Activated CD4-positive, alpha-beta T cell treated with anti-CD3 and anti-CD28 coated beads for 24 hours (primary cell): ENCODE results near the gene ZDHHC11B.
"Not testable (repeated sequence)": the region's sequence is repeated elsewhere in the genome, so short reads cannot be mapped to it uniquely, and the experiment has no call there.

Source experiments
- DNase-seq, 2 donors: peaks; one replicate each; pipeline ENCODE4 v3.0.0-alpha.2; 2020; ENCODE audit warnings: low read depth in 2 of 2

ZDHHC11B gene

DNA sequence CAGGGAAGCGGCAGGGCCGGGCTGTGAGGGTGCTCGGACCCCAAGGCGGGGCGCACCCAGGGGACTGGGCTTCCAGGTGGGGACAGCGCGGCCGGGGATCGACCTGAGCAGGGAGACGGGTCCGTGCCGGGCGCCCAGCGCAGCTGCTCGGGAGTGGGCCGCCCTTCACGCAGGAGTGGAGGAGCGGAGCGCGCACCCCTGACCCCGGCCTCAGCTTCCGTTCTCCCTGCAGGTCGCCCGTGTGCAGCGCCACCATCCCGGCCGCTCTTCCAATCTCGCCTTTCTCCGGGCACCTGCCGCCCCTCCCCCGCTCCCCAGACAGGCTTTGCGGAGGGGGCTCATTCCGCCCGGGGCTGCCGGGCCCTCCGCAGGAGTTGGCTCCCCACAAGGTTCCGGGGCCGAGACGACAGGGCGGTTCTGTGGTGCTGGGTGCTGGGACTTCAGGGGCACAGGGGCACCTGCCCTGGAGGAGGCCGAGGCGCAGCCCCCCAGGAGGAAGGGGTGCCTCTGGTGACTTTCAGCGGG lies 714 bp upstream of the ZDHHC11B start:
- not testable (repeated sequence) for DNase-seq

DNA sequence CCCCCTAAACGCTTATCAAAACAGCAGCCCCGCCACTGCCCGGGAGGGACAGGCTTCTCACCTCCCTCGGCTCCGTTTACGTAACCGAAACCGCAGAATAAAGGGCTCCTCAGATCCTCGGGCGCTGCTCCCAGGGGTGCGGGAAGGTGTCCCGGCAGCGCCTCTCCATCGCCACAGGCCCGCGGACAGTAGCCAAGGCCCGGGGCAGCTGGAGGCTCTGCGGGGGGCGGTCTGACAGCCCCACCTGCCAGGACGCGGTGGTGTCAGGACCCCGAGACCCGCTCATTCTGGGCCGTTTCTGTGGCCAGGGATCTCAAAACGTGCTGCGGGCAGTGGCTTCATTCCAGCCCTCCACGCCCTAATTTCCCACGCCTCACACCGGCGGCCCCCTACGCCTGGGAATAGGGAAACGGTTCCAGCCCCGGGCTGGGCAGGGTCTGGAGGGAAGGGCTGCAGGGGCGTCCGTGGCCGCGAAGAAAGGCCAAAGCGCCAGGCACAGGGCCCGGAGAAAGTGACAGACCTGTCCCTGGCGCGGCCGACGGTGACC lies 575 bp downstream of the ZDHHC11B start:
- DNase-seq, result not testable (repeated sequence)

DNA sequence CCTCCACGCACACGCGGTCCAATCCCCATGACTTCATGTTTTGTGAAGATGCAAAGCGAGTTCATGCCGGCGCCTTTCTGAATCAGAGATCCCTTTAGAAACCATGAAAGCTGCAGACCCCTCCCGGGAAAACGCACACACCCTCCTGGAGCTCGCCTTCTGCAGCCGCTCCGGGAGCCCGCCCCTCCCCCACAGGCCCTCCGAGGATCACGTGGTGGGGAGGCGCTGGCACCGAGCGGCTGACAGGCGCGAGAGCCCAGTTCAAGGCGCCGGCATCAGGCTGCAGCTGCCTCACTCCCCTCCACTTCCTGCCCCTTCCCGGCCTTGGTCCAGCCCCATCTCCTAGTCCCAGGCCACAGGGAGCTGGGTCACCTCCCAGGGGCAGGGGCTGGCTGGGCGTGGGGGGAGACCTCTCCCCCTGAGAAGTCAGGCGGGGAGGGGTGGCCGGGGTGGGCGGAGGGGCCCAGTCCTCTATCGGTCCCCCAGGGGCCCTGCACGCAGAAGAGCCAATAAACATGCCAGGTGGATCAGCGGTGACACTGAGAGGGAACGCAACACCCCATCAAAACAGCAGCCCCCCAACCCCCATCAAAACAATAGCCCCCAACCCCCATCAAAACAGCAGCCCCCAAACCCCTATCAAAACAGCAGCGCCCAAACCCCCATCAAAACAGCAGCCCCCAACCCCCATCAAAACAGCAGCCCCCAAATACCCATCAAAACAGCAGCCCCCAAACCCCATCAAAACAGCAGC lies 1.3 kb downstream of the ZDHHC11B start:
- not testable (repeated sequence) for DNase-seq

DNA sequence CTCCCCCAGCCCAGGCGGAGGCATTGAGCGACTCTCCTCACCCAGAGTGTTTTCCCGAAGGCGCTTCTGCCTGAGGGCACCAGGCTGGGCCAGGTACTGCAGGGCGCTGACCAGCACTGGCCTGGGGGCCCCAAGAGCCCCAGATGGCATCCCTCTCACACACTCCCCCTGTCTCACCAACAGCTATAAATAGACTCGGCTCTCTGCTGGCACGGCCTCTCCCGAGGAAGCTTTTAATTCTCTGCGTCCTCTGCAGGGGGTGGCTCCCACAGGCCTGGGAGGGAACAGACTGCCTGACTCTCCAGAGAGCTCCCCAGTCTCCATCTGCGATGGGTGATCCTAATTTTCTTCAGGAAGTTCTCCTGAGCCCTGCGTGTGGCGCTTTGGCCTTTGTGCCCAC lies 2.2 kb downstream of the ZDHHC11B start:
- DNase-seq, result not testable (repeated sequence)

DNA sequence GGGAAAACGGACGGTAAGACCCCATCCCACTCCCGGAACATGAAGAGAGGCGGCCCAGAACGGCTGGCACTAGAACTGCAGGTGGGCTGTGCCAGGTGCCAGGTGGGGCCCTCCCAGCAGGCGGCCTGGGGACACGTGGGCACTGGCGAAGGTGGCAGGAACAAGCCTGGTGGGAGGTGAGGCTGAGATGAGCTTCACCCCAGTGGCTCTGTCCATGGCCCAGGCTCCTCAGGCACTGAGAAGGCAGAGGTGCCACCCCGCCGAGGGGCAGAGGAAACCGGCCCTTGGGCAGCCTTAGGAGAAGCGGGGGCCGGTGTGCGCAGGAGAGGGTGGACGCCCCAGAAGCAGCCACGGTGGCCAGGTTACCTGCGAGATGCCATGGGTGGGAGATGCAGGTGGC lies 4.0 kb downstream of the ZDHHC11B start:
- not testable (repeated sequence) for DNase-seq

DNA sequence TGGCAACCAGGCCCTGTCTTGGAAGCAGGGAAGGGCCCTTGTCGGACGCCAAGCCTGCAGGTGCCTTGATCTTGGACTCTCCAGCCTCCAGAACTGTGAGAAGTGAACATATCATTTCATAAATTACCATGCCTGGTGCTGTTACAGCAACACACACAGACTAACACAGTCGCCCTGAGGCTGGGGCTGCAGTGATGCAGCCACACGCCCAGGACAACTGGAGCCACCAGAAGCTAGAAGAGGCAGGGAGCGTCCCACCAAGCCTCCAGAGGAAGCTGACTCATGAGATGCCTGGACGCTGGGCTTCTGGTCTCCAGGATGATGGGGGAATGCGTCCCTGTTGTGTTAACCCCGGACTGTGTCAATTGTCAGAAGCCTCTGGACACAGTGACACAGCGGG lies 5.6 kb downstream of the ZDHHC11B start:
- DNase-seq, result not testable (repeated sequence)

DNA sequence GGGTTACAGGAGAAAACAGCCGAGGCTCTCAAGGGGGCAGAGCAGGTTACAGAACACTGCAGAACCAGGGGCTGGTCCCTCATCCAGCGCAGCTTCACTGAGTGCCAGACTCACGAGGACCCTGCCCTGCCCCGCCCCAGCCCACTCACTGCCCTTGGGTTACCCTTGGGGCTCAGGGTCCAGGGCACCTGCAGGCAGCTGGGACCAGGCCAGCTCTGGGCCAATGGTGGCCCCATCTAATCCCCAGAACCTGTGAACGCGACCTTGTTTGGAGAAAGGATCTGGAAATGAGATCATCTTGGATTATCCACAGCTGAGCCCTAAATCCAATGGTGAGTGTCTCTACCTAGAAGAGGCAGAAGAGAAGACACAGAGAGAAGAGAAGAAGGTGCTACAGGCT lies 6.1 kb downstream of the ZDHHC11B start:
- not testable (repeated sequence) for DNase-seq

DNA sequence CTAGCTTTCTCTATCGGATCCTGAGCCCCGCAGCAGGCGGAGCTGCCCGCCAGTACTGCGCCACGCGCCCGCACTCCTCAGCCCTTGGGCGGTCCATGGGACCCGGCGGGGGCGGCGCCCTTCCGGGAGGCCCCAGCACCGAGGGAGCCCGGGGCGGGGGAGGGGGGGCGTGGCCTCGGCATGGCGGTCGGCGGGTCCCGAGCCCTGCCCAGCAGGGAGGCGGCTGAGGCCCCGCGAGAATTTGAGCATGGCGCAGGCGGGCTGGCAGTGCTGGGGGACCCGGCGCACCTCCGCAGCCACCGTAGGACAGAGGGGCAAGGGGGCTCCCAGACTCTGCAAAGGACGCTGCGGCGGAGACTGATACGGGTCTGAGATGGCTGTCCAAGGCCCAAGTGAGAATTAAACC lies 6.8 kb downstream of the ZDHHC11B start:
- DNase-seq, result no peak

DNA sequence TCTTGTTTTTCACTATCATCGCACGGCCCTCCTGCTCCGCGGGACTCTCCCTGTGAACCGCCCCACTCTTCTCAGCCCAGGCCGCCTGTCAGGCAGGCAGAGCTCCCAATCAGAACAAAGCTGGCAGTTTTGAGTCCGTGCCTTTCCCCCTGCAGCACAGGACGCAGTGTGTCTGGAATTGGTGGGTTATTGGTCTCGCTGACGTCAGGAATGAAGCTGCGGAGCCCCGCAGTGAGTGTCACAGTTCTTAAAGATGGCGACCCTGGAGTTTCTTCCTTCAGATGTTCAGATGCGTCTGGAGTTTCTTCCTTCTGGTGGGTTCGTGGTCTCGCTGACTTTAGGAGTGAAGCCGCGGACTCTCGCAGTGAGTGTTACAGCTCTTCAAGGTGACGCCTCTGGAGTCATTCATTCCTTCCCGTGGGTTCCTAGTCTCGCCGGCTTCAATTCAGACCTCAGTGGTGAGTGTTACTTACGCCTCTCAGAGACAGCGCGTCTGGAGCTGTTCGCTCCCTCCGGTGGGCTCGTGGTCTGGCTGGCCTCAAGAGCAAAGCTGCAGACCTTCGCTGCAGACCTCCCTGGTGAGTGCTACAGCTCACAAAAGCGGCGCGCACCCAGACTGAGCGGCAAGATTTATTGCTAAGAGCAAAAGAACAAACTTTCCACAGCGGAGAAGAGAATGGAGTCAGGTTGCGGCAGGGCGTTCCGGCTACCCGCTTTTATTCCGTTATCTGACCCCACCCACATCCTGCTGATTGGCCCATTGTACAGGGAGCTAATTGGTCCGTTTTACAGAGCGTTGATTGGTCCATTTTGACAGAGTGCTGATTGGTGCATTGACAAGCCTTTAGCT lies 7.4 kb downstream of the ZDHHC11B start:
- DNase-seq, result no peak

DNA sequence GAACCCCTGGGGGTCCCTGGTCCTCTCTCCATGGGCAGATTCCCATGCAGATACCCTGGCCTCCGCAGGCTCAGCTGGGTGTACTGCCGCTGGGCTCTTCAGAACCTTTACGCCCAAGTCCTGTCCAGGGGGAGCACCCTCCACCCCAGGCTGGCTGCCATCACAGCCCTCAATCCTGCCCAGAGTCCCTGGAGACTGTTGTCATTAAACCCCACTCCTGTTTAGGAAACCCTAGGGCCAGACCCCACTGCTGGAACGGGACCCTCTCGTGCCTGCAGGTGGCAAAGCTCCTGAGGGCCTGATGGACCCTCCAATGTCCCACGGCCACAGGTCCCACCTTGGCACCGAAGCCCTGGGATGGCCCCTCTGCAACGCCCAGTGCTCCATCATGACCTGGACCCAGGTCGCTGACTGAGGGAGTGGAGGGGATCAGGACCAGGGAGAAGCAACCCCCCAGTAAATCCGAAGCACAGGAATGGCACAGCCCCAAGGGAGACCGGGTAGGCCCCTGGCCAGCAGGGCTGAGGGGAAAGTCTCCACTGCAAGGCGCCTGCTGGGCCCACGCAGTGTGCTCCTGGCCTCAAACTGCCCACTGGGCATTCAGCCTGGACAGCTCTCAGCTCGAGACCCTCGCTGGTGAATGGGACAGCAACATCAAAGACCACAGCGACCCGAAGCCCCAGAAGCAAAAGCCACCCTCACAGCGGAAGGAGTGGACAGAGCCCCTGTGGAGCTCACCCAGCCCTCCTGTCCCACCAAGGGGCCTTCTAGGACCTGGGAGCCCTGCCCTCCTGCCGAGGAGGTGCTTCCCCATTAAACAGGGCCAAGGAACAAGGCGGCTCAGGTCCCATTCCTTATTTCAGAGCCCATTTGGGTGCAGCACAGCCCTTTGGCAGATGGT lies 8.3 kb downstream of the ZDHHC11B start:
- DNase-seq, result no peak

DNA sequence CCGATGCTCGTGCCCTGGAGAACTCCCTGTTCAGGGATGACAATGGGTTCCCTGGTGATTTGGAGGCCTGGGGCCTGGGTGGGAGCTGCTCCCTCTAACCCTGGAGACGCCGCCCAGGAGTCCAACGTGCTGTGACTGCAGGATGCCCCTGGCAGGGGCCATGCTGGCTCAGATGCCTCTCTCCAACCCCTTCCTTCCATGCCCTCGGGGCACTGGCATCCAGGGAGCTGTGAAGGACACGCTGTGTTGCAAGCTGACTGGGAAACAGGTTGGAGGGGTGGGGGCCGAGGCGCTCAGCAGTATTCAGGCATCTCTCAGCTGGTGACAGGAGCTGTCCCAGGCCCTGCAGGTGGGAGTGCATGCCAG lies 9.0 kb downstream of the ZDHHC11B start:
- DNase-seq, result not testable (repeated sequence)

DNA sequence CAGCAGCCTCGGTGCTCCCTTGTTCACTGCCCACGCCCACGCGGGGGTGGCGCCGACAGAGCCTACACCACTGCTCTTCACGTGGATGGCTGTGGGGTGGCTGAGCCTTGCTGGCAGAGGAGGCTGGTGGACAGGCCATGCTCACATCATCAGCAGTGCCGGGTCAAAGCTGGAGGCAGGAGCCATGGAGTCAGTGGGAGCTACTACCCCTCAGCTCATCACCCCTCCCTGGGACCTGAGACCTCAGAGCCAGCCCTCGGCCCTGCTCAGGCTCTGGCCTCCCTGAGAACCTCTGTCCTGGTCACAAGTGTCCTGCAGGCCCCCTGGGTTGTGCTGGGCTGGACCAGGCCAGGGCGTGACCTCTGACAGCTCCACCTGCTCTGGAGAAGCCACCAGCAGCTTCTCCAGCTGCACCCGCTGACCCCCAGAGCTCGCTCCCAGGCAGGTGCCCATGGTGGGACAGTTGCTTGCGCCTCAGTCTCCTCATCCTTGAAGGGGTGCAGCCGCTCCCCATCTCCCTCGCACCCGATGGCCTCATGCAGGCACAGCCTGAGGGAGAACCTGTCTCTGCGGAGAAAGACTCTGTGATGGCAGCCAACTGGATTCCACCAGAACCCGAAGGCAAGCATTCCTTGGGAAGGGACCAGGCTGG lies 9.5 kb downstream of the ZDHHC11B start:
- DNase-seq, result not testable (repeated sequence)

DNA sequence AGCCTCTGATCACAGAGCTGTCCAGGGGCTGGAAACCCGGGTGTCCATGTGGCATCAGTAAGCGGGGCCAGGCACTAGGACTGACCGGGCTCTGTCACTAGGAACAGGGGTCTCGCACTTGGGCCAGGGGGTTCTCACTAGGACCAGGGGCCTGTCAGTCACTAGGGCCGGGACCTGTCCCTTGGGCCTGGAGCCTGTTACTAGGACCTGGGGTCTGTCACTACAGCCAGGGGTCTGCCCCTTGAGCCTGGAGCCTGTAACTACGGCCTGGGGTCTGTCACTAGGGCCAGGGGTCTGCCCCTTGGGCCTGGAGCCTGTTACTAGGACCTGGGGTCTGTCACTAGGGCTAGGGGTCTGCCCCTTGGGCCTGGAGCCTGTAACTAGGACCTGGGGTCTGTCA lies 10.2 kb downstream of the ZDHHC11B start:
- DNase-seq, result not testable (repeated sequence)

DNA sequence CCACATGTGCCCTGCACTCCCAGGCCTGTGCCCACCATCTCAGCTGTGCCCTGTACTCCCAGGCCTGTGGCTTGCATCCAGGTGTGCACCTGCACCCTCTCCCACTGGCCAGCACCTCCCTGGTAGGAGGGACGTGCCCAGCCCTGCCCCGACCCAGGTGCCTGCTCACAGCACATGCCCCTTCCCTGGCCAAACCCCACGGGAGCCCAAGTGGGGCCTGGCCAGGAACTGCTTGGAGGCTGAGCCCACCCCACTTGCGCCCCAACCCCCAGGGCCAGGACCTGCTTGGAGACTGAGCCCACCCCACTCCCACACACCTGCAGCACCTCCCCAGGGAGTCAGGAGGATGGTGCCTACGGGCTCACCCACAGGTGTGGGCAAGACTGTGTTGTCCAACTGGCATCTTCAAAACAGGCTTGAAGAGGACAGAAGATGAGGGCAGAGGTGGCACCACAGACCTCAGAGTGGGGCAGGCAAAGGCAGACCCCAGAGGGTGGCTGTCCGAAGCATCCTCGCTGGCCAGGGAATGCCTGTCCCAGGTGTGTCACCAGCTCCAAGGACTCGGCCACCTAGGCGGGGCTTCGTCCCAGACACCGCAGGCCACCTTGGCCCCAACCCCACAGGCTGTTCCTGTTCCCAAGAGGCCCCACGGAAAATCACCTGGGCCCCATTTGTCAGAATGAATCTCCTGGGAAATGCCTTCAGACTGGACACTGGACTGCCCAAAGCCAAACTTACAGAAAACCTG lies 10.8 kb downstream of the ZDHHC11B start:
- DNase-seq, result no peak

DNA sequence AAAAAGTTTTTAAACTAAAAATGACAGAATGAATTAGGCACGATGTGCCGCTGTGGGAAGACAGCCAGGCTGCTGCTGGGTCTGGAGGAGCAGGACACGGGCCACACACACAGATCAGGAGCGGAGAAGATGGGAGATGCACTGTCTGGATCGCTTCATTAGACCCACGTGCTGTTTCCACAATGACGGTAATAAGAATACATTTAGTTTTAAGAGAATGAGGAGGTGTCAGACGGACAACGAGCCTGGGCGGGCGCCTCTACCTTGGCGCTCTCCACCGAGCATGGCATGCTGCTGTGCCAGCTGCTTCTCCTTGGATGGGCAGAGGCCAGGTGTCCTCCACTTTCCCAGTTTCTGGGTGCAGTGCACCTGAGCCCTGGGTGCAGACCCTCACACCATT lies 11.6 kb downstream of the ZDHHC11B start:
- DNase-seq, result not testable (repeated sequence)

DNA sequence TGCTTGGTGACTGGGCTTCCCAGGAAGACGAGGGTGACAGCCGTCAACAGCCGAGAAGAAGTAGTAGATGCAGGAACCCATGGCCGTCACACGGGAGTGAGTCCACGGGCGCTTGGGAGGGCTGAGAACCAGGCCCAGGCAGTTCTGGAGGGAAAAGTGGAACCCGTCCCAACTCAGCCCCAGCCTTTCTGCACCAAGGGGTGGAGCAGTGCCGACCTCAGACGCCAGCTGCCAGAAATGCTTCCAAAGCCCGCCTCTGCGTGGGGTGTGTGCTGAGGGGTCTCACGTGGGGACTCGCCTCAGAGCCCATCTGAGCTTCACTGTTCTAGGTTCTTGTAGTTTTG lies 12.0 kb downstream of the ZDHHC11B start:
- DNase-seq, result not testable (repeated sequence)

DNA sequence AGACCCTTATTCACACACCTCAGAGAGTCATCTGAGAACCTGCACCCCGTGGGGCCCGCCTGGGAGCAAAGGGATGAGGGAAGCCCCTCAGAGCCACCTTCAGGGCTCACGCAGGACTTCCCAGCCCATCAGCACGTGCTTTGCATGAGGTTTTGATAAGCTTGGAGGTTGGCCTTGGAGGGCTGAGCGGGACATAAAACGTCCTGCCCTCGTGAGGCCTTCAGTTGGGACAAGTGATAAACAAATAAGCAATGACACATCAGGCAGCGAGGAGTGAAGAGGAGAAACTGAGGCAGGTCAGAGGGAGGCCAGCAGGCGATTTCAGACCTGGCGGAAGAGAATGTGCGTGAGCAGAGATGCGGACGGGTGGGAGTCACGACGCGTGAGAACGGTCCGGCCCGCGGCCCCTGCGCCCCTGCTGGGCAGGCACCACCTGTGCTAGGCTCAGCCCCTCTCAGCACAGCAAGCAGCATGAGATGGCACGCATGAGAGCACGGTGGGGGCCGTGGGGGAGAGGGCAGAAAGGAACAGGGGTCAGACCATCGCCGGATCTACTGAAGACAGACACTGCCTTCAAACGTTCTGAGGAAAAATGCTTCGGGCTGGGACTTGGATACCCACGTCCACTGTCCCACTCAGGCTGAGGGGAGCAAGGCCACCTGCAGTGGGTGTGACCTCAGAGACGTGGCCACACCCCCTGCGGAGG lies 12.5 kb downstream of the ZDHHC11B start:
- not testable (repeated sequence) for DNase-seq

DNA sequence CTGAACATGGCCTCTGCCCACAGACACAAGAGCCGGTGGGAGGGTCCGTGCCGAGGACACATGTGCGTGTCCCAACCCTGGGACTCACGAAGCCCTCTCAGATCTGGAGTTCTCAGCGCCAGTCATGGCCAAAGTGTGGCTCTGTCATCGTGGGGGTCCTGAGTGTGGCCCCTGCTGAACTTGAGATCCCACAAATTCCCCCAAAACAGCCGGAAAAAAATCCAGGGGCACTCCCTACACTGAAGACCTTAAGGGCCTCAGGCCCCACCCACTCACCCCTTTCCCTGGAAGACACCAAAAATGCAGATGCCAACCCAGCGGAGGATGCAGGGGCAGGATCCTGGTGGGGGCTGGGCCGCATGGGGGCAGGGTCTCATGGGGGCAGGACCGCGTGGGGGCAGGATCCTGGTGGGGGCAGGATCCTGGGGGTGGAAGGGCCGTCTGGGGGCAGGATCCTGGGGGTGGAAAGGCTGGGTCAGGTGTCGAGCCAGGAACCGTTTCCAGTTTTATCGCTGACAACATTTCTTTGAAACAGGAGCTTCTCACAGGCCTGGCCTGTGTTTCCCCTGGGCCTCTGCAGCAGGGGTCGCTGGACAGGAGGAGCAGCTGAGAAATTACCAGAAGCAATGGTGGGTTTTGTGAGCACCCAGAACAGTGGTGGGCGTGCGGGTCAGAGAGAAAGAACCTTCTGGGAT lies 13.3 kb downstream of the ZDHHC11B start:
- DNase-seq, result not testable (repeated sequence)

DNA sequence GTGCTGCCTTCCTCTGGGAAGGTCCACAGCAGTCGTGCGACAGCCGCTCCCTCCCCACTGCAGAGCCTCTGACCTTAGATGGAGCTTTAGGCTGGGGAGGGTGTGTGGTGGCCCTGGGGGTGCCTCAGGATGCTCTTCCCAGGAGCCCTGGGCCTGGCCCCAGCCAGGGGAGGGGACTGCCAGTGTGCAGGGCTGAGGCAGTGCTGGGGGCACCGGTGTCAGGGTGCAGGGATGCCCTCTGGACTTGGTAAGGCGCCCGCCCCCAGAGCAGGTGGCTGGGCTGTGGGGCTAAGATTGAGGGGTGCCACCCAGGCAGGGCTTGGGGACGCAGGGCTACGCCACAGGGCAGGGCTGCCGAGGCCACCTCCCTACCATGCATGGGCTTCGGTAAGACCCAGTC lies 13.9 kb downstream of the ZDHHC11B start:
- not testable (repeated sequence) for DNase-seq
